HG02588 (cell line): Measurements from ENCODE around the gene UBR2.
"Not testable (repeated sequence)": the region's sequence is repeated elsewhere in the genome, so short reads cannot be mapped to it uniquely, and the experiment has no call there.

ENCODE experiments used
- ATAC-seq: cut with Tn5 transposase; IDR thresholded peaks from one replicate; pipeline ENCODE4 v1.9.1; 2021; ENCODE audit warnings: mild to moderate bottlenecking, moderate library complexity; ENCODE audit not compliant: unreplicated experiment

Gene UBR2

GRCh38 chr6:42616716-42617115, 52.9 kb downstream of the UBR2 start:
- no peak for ATAC-seq

- ATAC-seq = no peak
Observed at GRCh38 chr6:42618105-42618504, 54.3 kb downstream of the UBR2 start.

GRCh38 chr6:42618686-42619085, 54.9 kb downstream of the UBR2 start:
- ATAC-seq = no peak

GRCh38 chr6:42619963-42620362, 56.1 kb downstream of the UBR2 start:
- no peak for ATAC-seq

- ATAC-seq = no peak
Observed at GRCh38 chr6:42624601-42625000, 60.8 kb downstream of the UBR2 start.

- no peak for ATAC-seq
Observed at GRCh38 chr6:42627044-42627443, 63.2 kb downstream of the UBR2 start.

- ATAC-seq = no peak
Observed at GRCh38 chr6:42627674-42628073, 63.8 kb downstream of the UBR2 start.

- ATAC-seq = no peak
Observed at GRCh38 chr6:42628604-42629003, 64.8 kb downstream of the UBR2 start.

- no peak for ATAC-seq
Observed at GRCh38 chr6:42629845-42630244, 66.0 kb downstream of the UBR2 start.

GRCh38 chr6:42637681-42638080, 73.9 kb downstream of the UBR2 start:
- no peak for ATAC-seq

- no peak for ATAC-seq
Observed at GRCh38 chr6:42642794-42643193, 79.0 kb downstream of the UBR2 start.

- ATAC-seq = no peak
Observed at GRCh38 chr6:42644211-42644610, 80.4 kb downstream of the UBR2 start.

GRCh38 chr6:42652024-42652746, 88.4 kb downstream of the UBR2 start:
- no peak for ATAC-seq

- no peak for ATAC-seq
Observed at GRCh38 chr6:42653851-42654250, 90.0 kb downstream of the UBR2 start.

GRCh38 chr6:42659806-42660205, 96.0 kb downstream of the UBR2 start:
- ATAC-seq = no peak

GRCh38 chr6:42661540-42662153, 97.8 kb downstream of the UBR2 start:
- ATAC-seq = no peak

GRCh38 chr6:42664718-42665117, 100.9 kb downstream of the UBR2 start:
- no peak for ATAC-seq

GRCh38 chr6:42674368-42674767, 110.5 kb downstream of the UBR2 start:
- not testable (repeated sequence) for ATAC-seq

GRCh38 chr6:42674780-42675179, 111.0 kb downstream of the UBR2 start:
- ATAC-seq = no peak

- no peak for ATAC-seq
Observed at GRCh38 chr6:42679358-42679757, 115.5 kb downstream of the UBR2 start.

- no peak for ATAC-seq
Observed at GRCh38 chr6:42688281-42688680, 124.5 kb downstream of the UBR2 start.

- ATAC-seq = no peak
Observed at GRCh38 chr6:42689371-42689770, 125.5 kb downstream of the UBR2 start.
